ENCODE results near the gene FGF19.
A peak's percentile ranks its signal among the peaks of the same experiment; 100 is the strongest.

The FGF19 gene

DNA sequence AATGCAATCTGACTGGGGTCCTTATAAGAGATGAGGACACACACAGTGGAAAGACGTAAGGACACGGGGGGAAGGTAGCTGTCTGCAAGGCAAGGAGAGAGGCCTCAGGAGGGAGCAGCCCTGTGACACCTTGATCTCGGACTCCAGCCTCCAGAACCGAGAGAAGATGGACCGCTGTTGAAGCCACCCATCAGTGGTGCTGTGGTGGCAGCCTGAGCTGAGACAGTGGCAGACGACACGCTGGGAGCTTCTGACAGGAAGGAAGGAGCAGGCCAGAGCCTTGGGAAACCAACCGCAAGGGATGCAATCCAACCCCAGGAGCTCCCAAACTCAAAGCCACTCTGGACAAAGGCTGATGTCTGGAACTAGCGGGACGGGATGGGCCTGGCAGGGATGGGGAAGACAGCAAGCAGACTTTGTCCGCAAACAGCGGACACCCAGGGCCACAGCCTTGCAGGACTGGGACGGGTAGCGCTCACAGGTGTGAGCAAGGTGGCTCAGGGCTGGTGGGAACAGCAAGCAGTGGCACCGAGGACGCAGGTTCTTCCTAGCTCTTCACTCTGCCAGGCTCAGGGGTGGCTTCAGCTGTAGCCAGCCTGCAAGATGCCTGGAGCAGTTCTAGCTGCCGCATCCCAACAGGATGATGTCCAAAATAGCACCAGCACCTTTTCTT, 39.6 kb downstream of the FGF19 start:
- TF ChIP-seq CTCF (IDR thresholded peaks at IDR 0.05; ENCODE audit: low read depth, low read length), result no peak

DNA sequence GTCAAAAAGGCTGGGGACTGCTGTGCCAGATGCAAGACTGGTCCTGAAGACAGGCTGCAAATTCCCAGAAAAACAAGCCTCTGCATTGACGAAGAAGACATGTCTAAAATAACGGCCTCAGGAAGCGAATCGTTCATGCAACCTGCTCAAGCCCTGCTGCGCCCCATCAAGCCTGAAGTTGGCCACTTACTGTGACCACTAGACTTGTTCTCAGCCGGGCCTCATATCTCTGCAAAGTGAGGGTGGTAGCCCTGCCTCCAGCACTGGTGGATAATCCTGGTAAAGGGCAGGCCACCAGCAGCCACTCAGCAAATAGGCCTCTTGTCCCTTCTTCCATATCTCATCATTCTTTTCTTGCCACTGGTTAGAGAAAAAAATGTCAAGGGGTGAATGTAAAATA, 40.5 kb downstream of the FGF19 start:
- H3K4me3 ChIP-seq (ENCODE audit: low read depth, low read length), result no peak overlapping the region
- TF ChIP-seq CTCF (IDR thresholded peaks at IDR 0.05; ENCODE audit: low read depth, low read length), result no peak

More for the DNA sequence above, 39.6 kb downstream of the FGF19 start:
- H3K4me3 ChIP-seq (ENCODE audit: low read depth, low read length), result no peak overlapping the region

DNA sequence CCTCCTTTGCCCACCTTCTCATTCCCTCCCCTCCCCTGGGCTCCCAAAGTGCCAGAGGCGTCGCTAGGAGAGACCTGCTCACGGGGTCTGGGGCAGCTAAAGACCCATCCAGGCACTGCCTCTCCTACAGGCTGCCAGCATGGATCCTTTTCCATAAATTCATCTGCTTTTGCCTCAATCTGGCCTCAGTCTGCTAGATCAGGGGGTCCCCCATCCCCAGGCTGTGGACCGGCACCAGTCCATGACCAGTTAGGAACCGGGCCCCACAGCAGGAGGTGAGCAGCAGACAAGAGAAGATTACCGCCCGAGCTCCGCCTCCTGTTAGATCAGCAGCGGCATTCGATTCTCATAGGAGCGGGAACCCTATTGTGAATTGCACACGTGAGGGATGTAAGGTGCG, 41.0 kb downstream of the FGF19 start:
- TF ChIP-seq CTCF (IDR thresholded peaks at IDR 0.05; ENCODE audit: low read depth, low read length), result no peak
- no peak overlapping the region for H3K4me3 ChIP-seq (ENCODE audit: low read depth, low read length)

DNA sequence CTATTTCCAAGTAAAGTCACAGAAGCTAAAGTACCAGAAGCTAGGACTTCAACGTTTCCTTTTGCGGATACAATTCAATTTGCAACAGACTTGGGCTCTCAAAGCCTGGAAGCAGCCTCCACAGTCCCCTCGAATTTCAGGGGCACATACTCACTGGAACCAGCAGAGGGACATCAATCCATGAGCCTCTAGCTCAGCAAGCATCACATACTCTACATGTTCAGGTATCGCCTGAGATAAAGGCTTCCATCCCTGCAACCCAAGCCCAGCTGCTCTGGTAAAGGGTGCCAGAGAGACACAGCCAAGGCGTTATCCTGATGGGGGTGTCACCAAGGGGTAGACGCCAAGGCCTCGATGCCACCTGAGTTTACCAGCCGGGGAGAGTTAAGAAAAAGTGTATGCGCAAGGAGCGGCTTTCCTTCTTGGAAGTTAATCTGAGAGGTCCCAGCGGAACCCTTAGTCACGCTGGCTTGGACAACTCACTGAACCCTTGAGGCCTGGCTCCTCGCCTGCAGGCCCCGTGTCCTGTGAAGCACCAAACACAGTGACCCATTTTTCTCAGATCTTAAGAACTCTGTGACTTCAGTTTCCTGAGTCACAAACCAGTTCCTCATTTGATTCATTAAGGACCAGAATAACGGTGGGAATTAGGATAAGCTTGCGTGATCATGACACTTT, 41.7 kb downstream of the FGF19 start:
- H3K4me3 ChIP-seq (ENCODE audit: low read depth, low read length), result no peak overlapping the region
- peak; percentile 21; the same call in 1 of the 2 replicates for TF ChIP-seq CTCF (IDR thresholded peaks at IDR 0.05; ENCODE audit: low read depth, low read length)

- no peak overlapping the region for H3K4me3 ChIP-seq (ENCODE audit: low read depth, low read length)
- TF ChIP-seq CTCF (IDR thresholded peaks at IDR 0.05; ENCODE audit: low read depth, low read length), result no peak
Measured at GRCh38 chr11:69661413-69661715, 42.5 kb downstream of the FGF19 start.

- no peak for TF ChIP-seq CTCF (IDR thresholded peaks at IDR 0.05; ENCODE audit: low read depth, low read length)
- no peak overlapping the region for H3K4me3 ChIP-seq (ENCODE audit: low read depth, low read length)
Measured at GRCh38 chr11:69660001-69660500, 43.8 kb downstream of the FGF19 start.

DNA sequence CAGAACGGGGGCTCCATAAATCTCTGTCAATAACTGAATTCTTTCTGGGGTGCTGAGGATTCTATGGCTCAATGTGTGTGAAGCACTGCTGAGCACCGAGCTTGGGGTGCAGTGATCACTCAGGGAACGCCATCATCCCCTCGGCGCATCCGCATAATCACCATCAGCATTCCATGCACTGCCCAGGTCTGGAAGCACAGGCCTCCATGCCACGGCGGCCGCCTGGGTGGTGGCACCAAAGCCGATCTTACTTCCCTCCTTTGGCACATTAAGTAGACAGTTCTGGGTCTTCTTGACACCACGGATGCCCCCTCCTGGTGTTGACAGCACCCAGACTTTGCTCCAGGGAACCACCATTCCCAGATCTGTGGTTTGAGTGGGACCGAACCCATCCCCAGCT, 44.2 kb downstream of the FGF19 start:
- no peak overlapping the region for H3K4me3 ChIP-seq (ENCODE audit: low read depth, low read length)
- TF ChIP-seq CTCF (IDR thresholded peaks at IDR 0.05; ENCODE audit: low read depth, low read length), result no peak
